DND-41 (cell line): ENCODE measurements around the gene PRUNE1.

Experiments used
- ATAC-seq: fragments of 200-7000 bp; cut with Tn5 transposase; 3 replicates; pipeline ENCODE4 v1.9.1; 2021; ENCODE audit warnings: low read depth; ENCODE audit not compliant: insufficient read depth
- DNase-seq: peaks from one replicate; pipeline ENCODE4 v3.0.0-alpha.2; 2020
- H2AFZ ChIP-seq: 2 replicates; pipeline ENCODE4 v1.6.0; 2012; ENCODE audit warnings: low read depth, low read length
- H3K27ac ChIP-seq: 2 replicates; pipeline ENCODE4 v1.5.1; 2012; ENCODE audit warnings: low read length, inconsistent platforms
- H3K27me3 ChIP-seq: fragments of 200-600 bp; sonication (generic); 2 replicates; pipeline ENCODE4 v1.6.0; 2012; ENCODE audit warnings: low read length, mild to moderate bottlenecking, inconsistent platforms; ENCODE audit not compliant: insufficient read depth, poor library complexity
- H3K36me3 ChIP-seq: 2 replicates; pipeline ENCODE4 v1.5.1; 2012; ENCODE audit warnings: low read length, inconsistent platforms; ENCODE audit not compliant: insufficient read depth
- H3K4me1 ChIP-seq: 2 replicates; pipeline ENCODE4 v1.5.1; 2012; ENCODE audit warnings: mild to moderate bottlenecking, low read length; ENCODE audit not compliant: insufficient read depth
- H3K4me2 ChIP-seq: 2 replicates; pipeline ENCODE4 v1.6.0; 2012; ENCODE audit warnings: mild to moderate bottlenecking, moderate library complexity, low read length, inconsistent platforms; ENCODE audit not compliant: insufficient read depth
- H3K4me3 ChIP-seq, 2 experiments: fragments of 200-600 bp in 1 of 2; shearing (Covaris generic) in 1 of 2; 2 replicates each; pipeline ENCODE4 v1.5.1; 2012 to 2016; ENCODE audit warnings: inconsistent platforms in 2 of 2, low read length in 2 of 2, mild to moderate bottlenecking in 2 of 2, low read depth in 1 of 2, moderate library complexity in 1 of 2
- H3K79me2 ChIP-seq: 2 replicates; pipeline ENCODE4 v1.6.0; 2012; ENCODE audit warnings: low read length, inconsistent platforms; ENCODE audit not compliant: insufficient read depth
- H3K9ac ChIP-seq: 2 replicates; pipeline ENCODE4 v1.6.0; 2012; ENCODE audit warnings: low read depth, mild to moderate bottlenecking, inconsistent platforms, low read length, moderate library complexity
- H3K9me3 ChIP-seq: 2 replicates; pipeline ENCODE4 v1.5.1; 2012; ENCODE audit warnings: low read length, moderate library complexity, mild to moderate bottlenecking, inconsistent platforms; ENCODE audit not compliant: insufficient read depth, severe bottlenecking
- H4K20me1 ChIP-seq: 2 replicates; pipeline ENCODE4 v1.6.0; 2012; ENCODE audit warnings: low read length; ENCODE audit not compliant: insufficient read depth
- EZH2 ChIP-seq: IDR thresholded peaks from 3 replicates; pipeline ENCODE4 v1.6.1; 2012; ENCODE audit warnings: borderline replicate concordance, low read depth, mild to moderate bottlenecking, moderate library complexity, low read length, inconsistent platforms; ENCODE audit not compliant: severe bottlenecking
- TF ChIP-seq, protein P1 (sequence below): IDR thresholded peaks from 2 replicates; pipeline ENCODE4 v1.5.1; 2012; ENCODE audit warnings: borderline replicate concordance, low read length, moderate library complexity, mild to moderate bottlenecking; ENCODE audit not compliant: poor library complexity, severe bottlenecking; ENCODE audit errors: extremely low read depth

PRUNE1 gene

GRCh38 chr1:150966011-150966410, 42.2 kb upstream of the PRUNE1 start:
- DNase-seq, result no peak
- peaks cover 27% of the 10 kb centered on the region for H4K20me1 ChIP-seq
- no peak overlapping the region for H2AFZ ChIP-seq
- H3K4me2 ChIP-seq, result no peak overlapping the region
- peaks cover 88% of the 10 kb centered on the region for H3K36me3 ChIP-seq
- H3K27me3 ChIP-seq, result no peaks in the 10 kb centered on the region
- H3K4me3 ChIP-seq, result no peak overlapping the region
- ATAC-seq, result no peak
- no peak for TF ChIP-seq EZH2
- TF ChIP-seq, protein P1, sequence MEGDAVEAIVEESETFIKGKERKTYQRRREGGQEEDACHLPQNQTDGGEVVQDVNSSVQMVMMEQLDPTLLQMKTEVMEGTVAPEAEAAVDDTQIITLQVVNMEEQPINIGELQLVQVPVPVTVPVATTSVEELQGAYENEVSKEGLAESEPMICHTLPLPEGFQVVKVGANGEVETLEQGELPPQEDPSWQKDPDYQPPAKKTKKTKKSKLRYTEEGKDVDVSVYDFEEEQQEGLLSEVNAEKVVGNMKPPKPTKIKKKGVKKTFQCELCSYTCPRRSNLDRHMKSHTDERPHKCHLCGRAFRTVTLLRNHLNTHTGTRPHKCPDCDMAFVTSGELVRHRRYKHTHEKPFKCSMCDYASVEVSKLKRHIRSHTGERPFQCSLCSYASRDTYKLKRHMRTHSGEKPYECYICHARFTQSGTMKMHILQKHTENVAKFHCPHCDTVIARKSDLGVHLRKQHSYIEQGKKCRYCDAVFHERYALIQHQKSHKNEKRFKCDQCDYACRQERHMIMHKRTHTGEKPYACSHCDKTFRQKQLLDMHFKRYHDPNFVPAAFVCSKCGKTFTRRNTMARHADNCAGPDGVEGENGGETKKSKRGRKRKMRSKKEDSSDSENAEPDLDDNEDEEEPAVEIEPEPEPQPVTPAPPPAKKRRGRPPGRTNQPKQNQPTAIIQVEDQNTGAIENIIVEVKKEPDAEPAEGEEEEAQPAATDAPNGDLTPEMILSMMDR, result no peak
- no peaks in the 10 kb centered on the region for H3K9me3 ChIP-seq
- no peak overlapping the region for H3K9ac ChIP-seq
- H3K79me2 ChIP-seq, result peaks cover 29% of the 10 kb centered on the region
- H3K4me1 ChIP-seq, result peaks cover 8% of the 10 kb centered on the region; the same call in 1 of the 2 replicates
- H3K27ac ChIP-seq, result no peak overlapping the region

DNA sequence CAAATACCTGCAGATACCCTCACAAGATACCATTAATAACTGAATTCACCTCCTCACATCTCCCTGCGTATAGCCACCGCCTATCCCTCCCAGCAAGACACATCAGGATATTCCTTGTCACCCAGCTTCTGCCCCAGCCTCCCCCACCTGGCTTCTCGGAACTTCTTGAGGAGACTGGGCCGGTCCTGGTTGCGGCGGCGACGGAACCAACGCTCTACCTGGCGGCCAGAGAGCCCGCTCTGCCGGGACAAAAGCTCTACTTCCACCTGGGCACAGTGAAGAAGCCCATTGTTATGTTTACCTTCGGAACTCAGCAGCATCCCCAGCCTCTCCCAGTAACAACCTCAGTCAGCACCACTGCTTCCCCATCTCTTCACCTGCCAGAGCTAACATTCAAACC, 40.3 kb upstream of the PRUNE1 start:
- no peak for ATAC-seq

DNA sequence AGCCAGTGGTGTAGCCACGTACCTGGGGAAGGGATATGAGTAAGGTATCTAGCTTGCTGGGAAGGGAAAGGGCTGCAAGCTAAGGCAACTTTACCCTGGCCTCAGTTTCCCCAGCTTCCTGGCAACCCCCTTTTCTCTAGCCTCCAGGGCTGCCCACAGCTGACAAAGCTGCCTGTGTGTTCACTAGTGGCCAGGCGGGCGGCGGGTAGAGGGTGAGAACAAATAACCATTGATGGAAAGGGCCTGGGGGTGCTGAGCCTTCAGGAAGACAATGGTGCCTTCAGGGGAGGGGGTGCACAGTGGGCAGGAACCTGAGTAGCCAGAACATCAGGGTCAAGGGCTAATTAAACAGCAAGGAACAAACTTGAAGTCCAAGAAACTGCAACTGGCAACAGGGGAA, 39.8 kb upstream of the PRUNE1 start:
- peaks cover 52% of the 10 kb centered on the region for H4K20me1 ChIP-seq
- peaks cover 76% of the 10 kb centered on the region for H3K36me3 ChIP-seq
- no peak for ATAC-seq
- no peak overlapping the region for H3K9ac ChIP-seq
- no peaks in the 10 kb centered on the region for H3K9me3 ChIP-seq
- DNase-seq, result no peak
- H3K4me1 ChIP-seq, result peaks cover 32% of the 10 kb centered on the region
- no peaks in the 10 kb centered on the region for H3K27me3 ChIP-seq
- H3K79me2 ChIP-seq, result peaks cover 54% of the 10 kb centered on the region
- no peak overlapping the region for H3K4me3 ChIP-seq
- no peak for TF ChIP-seq EZH2
- TF ChIP-seq, protein P1, result no peak
- H3K27ac ChIP-seq, result no peak overlapping the region
- H2AFZ ChIP-seq, result no peak overlapping the region
- H3K4me2 ChIP-seq, result no peak overlapping the region

More for the DNA sequence above, 40.3 kb upstream of the PRUNE1 start:
- Histone ChIP-seq H3K79me2 (peaks cover 48% of the 10 kb centered on the region), H3K9me3 (no peaks in the 10 kb centered on the region), H3K27ac (no peak overlapping the region), H3K27me3 (no peaks in the 10 kb centered on the region), H3K4me3 (no peak overlapping the region), H2AFZ (no peak overlapping the region), H3K4me2 (no peak overlapping the region), H3K4me1 (peaks cover 27% of the 10 kb centered on the region), H3K36me3 (peaks cover 81% of the 10 kb centered on the region), H4K20me1 (peaks cover 47% of the 10 kb centered on the region), H3K9ac (no peak overlapping the region)
- DNase-seq, result no peak
- no peak for TF ChIP-seq EZH2
- TF ChIP-seq, protein P1, result no peak

- DNase-seq, result no peak
- no peak overlapping the region for H3K4me2 ChIP-seq
- ATAC-seq, result no peak
- no peak overlapping the region for H3K27ac ChIP-seq
- H3K4me3 ChIP-seq, result no peak overlapping the region
- peaks cover 64% of the 10 kb centered on the region for H3K36me3 ChIP-seq
- no peak overlapping the region for H3K9ac ChIP-seq
- peaks cover 35% of the 10 kb centered on the region for H3K4me1 ChIP-seq
- H4K20me1 ChIP-seq, result peaks cover 54% of the 10 kb centered on the region
- H2AFZ ChIP-seq, result no peak overlapping the region
- TF ChIP-seq, protein P1, result no peak
- TF ChIP-seq EZH2, result no peak
- peaks cover 65% of the 10 kb centered on the region for H3K79me2 ChIP-seq
- H3K9me3 ChIP-seq, result no peaks in the 10 kb centered on the region
- no peaks in the 10 kb centered on the region for H3K27me3 ChIP-seq
Observed at GRCh38 chr1:150969626-150970025, 38.6 kb upstream of the PRUNE1 start.
